HG03354 (cell line): Measurements from ENCODE around the gene GABRB2.

Source experiments
- ATAC-seq: cut with Tn5 transposase; IDR thresholded peaks from one replicate; pipeline ENCODE4 v1.9.1; 2021; ENCODE audit warnings: mild to moderate bottlenecking; ENCODE audit not compliant: unreplicated experiment, poor library complexity, severe bottlenecking

Gene GABRB2

GRCh38 chr5:161397448-161397847 lies 149.1 kb downstream of the GABRB2 start:
- no peak for ATAC-seq

- ATAC-seq = no peak
These were observed 150.4 kb downstream of the GABRB2 start for GRCh38 chr5:161396171-161396570.

GRCh38 chr5:161391724-161392123 lies 154.8 kb downstream of the GABRB2 start:
- no peak for ATAC-seq

- ATAC-seq = no peak
These were observed 155.5 kb downstream of the GABRB2 start for GRCh38 chr5:161391016-161391415.

GRCh38 chr5:161387121-161387520 lies 159.4 kb downstream of the GABRB2 start:
- ATAC-seq = no peak

- no peak for ATAC-seq
These were observed 161.5 kb downstream of the GABRB2 start for GRCh38 chr5:161385027-161385426.

GRCh38 chr5:161382685-161383084 lies 163.8 kb downstream of the GABRB2 start:
- no peak for ATAC-seq

- no peak for ATAC-seq
These were observed 166.0 kb downstream of the GABRB2 start for GRCh38 chr5:161380486-161380885.

- ATAC-seq = no peak
These were observed 167.8 kb downstream of the GABRB2 start for GRCh38 chr5:161378701-161379100.

- ATAC-seq = no peak
These were observed 170.5 kb downstream of the GABRB2 start for GRCh38 chr5:161376034-161376433.

GRCh38 chr5:161373345-161373707 lies 173.2 kb downstream of the GABRB2 start:
- peak; percentile 21 for ATAC-seq

- ATAC-seq = peak; percentile 62
These were observed 173.7 kb downstream of the GABRB2 start for GRCh38 chr5:161372682-161373344.

GRCh38 chr5:161369022-161369421 lies 177.5 kb downstream of the GABRB2 start:
- ATAC-seq = no peak

- ATAC-seq = no peak
These were observed 188.1 kb downstream of the GABRB2 start for GRCh38 chr5:161358446-161358845.

- no peak for ATAC-seq
These were observed 202.3 kb downstream of the GABRB2 start for GRCh38 chr5:161344234-161344633.

- no peak for ATAC-seq
These were observed 203.6 kb downstream of the GABRB2 start for GRCh38 chr5:161342886-161343285.

- ATAC-seq = no peak
These were observed 206.5 kb downstream of the GABRB2 start for GRCh38 chr5:161340012-161340411.

GRCh38 chr5:161333194-161333880 lies 213.2 kb downstream of the GABRB2 start:
- ATAC-seq = no peak

- no peak for ATAC-seq
These were observed 214.2 kb downstream of the GABRB2 start for GRCh38 chr5:161332343-161332742.

- ATAC-seq = no peak
These were observed 232.5 kb downstream of the GABRB2 start for GRCh38 chr5:161314033-161314432.

- ATAC-seq = no peak
These were observed 233.6 kb downstream of the GABRB2 start for GRCh38 chr5:161312882-161313281.

GRCh38 chr5:161311965-161312364 lies 234.6 kb downstream of the GABRB2 start:
- peak; percentile 65 for ATAC-seq
